Measurements from ENCODE around the gene DNM2. TPM values are rescaled to one million over a fixed set of nuclear protein-coding genes. Genes with fewer than 3 reads are reported as not detected.

Gene DNM2
- total and polyA plus RNA-seq, 9 of the 15 experiments (the other 6 are each of a cell fraction or from before 2014, with no cell fraction given) = 2.2 to 161 (median 72.6) TPM

- BruUV-seq (replicated peaks) = no TSS peak
- no peak overlapping the region for H3K27ac ChIP-seq (ENCODE audit: extremely low read depth, low read depth, low read length)
- in situ Hi-C loops (cut with MboI) (no loop called here), intact Hi-C loops (cut with micrococcal nuclease) (no loop called here)
- no peak overlapping the region for H3K4me2 ChIP-seq (ENCODE audit: insufficient read depth, low read length)
- FAIRE-seq (no peak), DNase-seq (ENCODE audit: extremely low read depth in 1 of 4, low spot score in 3 of 4) (no peak), ATAC-seq (no peak)
- peak overlapping the region in 1 of 2 experiments; percentile 0; a peak in 1 of 4 replicates for H3K9ac ChIP-seq (ENCODE audit: insufficient read depth in 1 of 2, low read depth in 2 of 2, low read length in 2 of 2)
- H3K9me3 ChIP-seq (replicated peaks; ENCODE audit: control insufficient read depth, insufficient read depth, low read depth, low read length) = peaks cover 8% of the 10 kb centered on the region
- H3K36me3 ChIP-seq (ENCODE audit: control insufficient read depth, insufficient read depth, low read length) = peaks cover 65% of the 10 kb centered on the region; the same call in 2 of the 3 replicates
- WGBS (ENCODE audit: insufficient coverage, low coverage, missing lambda C conversion rate) = 90% methylated on average over 14 of the region's 20 CpGs
- H3K4me3 ChIP-seq = no peak overlapping the region
- ChIA-PET CTCF (ENCODE audit: low intra/inter-chr PET ratio) (no interaction called here), POLR2A (interaction anchor here (2.0 to 7.4 kb wide), 2 partner anchors 10 to 14 kb away, joined by 7 to 58 read pairs; no protein-coding TSS in a partner anchor)
- H3K79me2 ChIP-seq (ENCODE audit: control insufficient read depth, insufficient read depth, low read length) = peaks cover 7% of the 10 kb centered on the region; the same call in 2 of the 3 replicates
- H2AFZ ChIP-seq (ENCODE audit: low read depth, low read length) = no peak overlapping the region
- no peaks in the 10 kb centered on the region for H3K27me3 ChIP-seq (ENCODE audit: control insufficient read depth in 2 of 2, insufficient read depth in 2 of 2, low read length in 2 of 2)
- TF ChIP-seq RBM22 (IDR thresholded peaks at IDR 0.05; ENCODE audit: low read depth, low read length, poor library complexity, severe bottlenecking) = peak; percentile 93
- TF ChIP-seq POLR2G (IDR thresholded peaks at IDR 0.05; ENCODE audit: low read depth, low read length) = peak; percentile 70
- TF ChIP-seq RBFOX2 (IDR thresholded peaks at IDR 0.05; ENCODE audit: low read depth, low read length) = 0 out of 2 replicates have a peak, but pooled peaks have one; percentile 11
- TF ChIP-seq TFAP4 (CRISPR knock-in tag; IDR thresholded peaks at IDR 0.05; ENCODE audit: borderline replicate concordance) = peak; percentile 26; the same call in 1 of the 2 replicates
- no peak for TF ChIP-seq ZNF121 (CRISPR knock-in tag; conservative IDR thresholded peaks at IDR 0.05)
- H3K4me1 ChIP-seq (replicated peaks in 1 of 2; ENCODE audit: control insufficient read depth in 2 of 2, insufficient read depth in 2 of 2, low read length in 2 of 2) = peaks cover 12 to 63% of the 10 kb centered on the region in 2 experiments; a peak in 4 of 5 replicates
- no peaks in the 10 kb centered on the region for H3K9me1 ChIP-seq (ENCODE audit: control insufficient read depth, insufficient read depth, low read length)
- peaks cover 7% of the 10 kb centered on the region; the same call in 1 of the 2 replicates for H4K20me1 ChIP-seq (replicated peaks; ENCODE audit: control insufficient read depth, insufficient read depth, low read length)
Observed at GRCh38 chr19:10832939-10833296, 115.0 kb downstream of the DNM2 start.
